Motor neuron (in vitro differentiated cells): Measurements from ENCODE around the gene TRUB2. TPM values are rescaled to one million over a fixed set of nuclear protein-coding genes. Genes with fewer than 3 reads are reported as not detected.
"Not testable (repeated sequence)": the region's sequence is repeated elsewhere in the genome, so short reads cannot be mapped to it uniquely, and the experiment has no call there.

Source experiments
- ATAC-seq, 8 experiments: fragments of 200-7000 bp; cut with Tn5 transposase; replicated peaks in 6 of 8; 2 replicates each; pipeline ENCODE4 v1.8.0; 2021; ENCODE audit warnings: mild to moderate bottlenecking in 8 of 8, moderate library complexity in 8 of 8
- H3K27ac ChIP-seq, 2 donors: fragments of 250-450 bp; sonication (Bioruptor Pico); 2 replicates each; pipeline ENCODE4 v1.9.0; 2021; ENCODE audit warnings: antibody characterized with exemption in 2 of 2, mild to moderate bottlenecking in 2 of 2, moderate library complexity in 1 of 2
- H3K4me1 ChIP-seq, 2 donors: fragments of 250-450 bp; sonication (Bioruptor Pico); replicated peaks in 1 of 2; 2 replicates each; pipeline ENCODE4 v1.6.1; 2021; ENCODE audit warnings: antibody characterized with exemption in 2 of 2, mild to moderate bottlenecking in 2 of 2, moderate library complexity in 1 of 2
- H3K4me3 ChIP-seq, 5 donors: fragments of 250-450 bp; sonication (Bioruptor Pico); 2 replicates each; pipeline ENCODE4 v1.9.0; 2021; ENCODE audit warnings: antibody characterized with exemption in 5 of 5, mild to moderate bottlenecking in 5 of 5, moderate library complexity in 4 of 5
- WGBS, 10 experiments: fragments of 450-650 bp; shearing (Covaris generic); methylation state at CpG; one replicate each; pipeline ENCODE4 v1.0.0; 2022; 5-methylcytosine and 5-hydroxymethylcytosine counted together
- in situ Hi-C, 9 experiments: fragments of 400-800 bp; cut with MboI; loops; one replicate each; pipeline ENCODE4 v1.15.0; 2021; ENCODE audit warnings: low sequenced_read_pairs in 9 of 9, low pct_unique_long_range_greater_than_20kb in 2 of 9; ENCODE audit not compliant: unreplicated experiment in 9 of 9
- total RNA-seq, 8 experiments: library from RNA; unstranded; fragments of 300-600 nt; gene quantifications; 2 replicates each; pipeline versions ENCODE4 v1.2.3 to v1.2.4, GENCODE V29; 2022

The TRUB2 gene
- total RNA-seq, 8 experiments from 2014 or later, result 12.2 to 37.4 (median 22.0) TPM

GRCh38 chr9:128338852-128339614, 16.8 kb upstream of the TRUB2 start:
- in situ Hi-C loops, ATAC-seq, H3K27ac ChIP-seq, H3K4me3 ChIP-seq, H3K4me1 ChIP-seq: not testable (repeated sequence)
- WGBS, 10 experiments, result 60 to 100% (median 81%) methylated on average over 1 to 12 of the region's 15 CpGs; no CpG with 5 or more reads in 2 of the 10 experiments

DNA sequence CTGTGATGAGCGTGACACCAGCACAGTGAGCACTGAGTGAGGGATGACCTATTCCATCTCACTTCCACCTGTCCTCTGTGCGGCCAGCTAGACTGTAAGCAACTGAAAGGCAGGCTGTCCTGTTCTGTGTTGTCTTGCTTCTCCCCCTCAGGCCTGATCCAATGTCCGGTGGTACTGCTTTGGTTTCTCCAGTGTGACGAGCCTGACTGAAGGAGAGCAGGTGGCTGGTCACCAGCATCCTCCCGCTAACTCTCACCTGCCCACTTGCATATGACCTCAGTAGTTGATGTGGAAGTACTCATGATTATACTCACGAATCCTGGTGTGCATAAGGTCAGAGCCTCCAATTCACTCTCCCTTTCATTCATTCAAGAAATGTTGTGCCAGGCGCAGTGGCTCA, 15.7 kb upstream of the TRUB2 start:
- WGBS, 10 experiments, result 87 to 100% (median 94%) methylated on average over 2 to 4 of the region's 7 CpGs; no CpG with 5 or more reads in 4 of the 10 experiments
- ATAC-seq, result no peak
- Histone ChIP-seq H3K4me1 (peaks cover 0 to 5% of the 10 kb centered on the region in 2 donors), H3K4me3 (no peak overlapping the region), H3K27ac (no peak overlapping the region)
- in situ Hi-C loops, result no loop called here

- ATAC-seq, result no peak
- in situ Hi-C loops, result no loop called here
- Histone ChIP-seq H3K4me3 (no peak overlapping the region), H3K4me1 (no peaks in the 10 kb centered on the region), H3K27ac (no peak overlapping the region)
- WGBS, 10 experiments, result 95 to 100% methylated on average over 1 to 2 of the region's 2 CpGs; no CpG with 5 or more reads in 8 of the 10 experiments
These were observed 13.7 kb upstream of the TRUB2 start for GRCh38 chr9:128335914-128336313.

- whole genome bisulfite sequencing, 10 experiments, result 0 to 100% (median 88%) methylated on average over 1 of the region's 7 CpGs; no CpG with 5 or more reads in 3 of the 10 experiments
These were observed 12.9 kb upstream of the TRUB2 start for GRCh38 chr9:128335161-128335560.

DNA sequence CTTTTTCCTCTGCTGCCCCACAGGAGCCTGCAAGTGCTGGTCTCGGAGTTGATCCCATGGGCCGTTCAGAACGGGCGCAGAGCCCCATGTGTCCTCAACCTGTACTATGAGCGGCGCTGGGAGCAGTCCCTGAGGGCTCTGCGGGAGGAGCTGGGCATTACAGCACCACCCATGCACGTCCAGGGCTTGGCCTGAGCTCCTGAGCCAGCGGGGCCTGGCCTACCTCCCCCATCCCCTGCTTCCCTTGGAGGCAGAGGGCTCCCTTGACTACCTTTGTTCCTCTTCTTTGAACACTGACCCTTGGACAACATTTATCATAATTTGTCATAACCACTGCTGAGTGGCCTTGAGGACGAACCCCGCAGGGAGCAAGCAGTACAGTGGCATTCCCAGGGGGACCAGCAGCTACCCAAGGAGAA, 11.2 kb upstream of the TRUB2 start:
- Histone ChIP-seq H3K4me1 (no peaks in the 10 kb centered on the region), H3K27ac (no peak overlapping the region), H3K4me3 (no peak overlapping the region)
- 40 to 100% (median 95%) methylated on average over 1 to 8 of the region's 11 CpGs; no CpG with 5 or more reads in 4 of the 10 experiments for WGBS, 10 experiments
- in situ Hi-C loops, result no loop called here
- ATAC-seq, result peak in 5 of 8 experiments; percentile 7 to 32 (median 29)

More at GRCh38 chr9:128335161-128335560, 12.9 kb upstream of the TRUB2 start:
- H3K27ac ChIP-seq, result no peak overlapping the region
- no peak overlapping the region for H3K4me3 ChIP-seq
- in situ Hi-C loops, result no loop called here
- H3K4me1 ChIP-seq, result no peaks in the 10 kb centered on the region
- ATAC-seq, result no peak

DNA sequence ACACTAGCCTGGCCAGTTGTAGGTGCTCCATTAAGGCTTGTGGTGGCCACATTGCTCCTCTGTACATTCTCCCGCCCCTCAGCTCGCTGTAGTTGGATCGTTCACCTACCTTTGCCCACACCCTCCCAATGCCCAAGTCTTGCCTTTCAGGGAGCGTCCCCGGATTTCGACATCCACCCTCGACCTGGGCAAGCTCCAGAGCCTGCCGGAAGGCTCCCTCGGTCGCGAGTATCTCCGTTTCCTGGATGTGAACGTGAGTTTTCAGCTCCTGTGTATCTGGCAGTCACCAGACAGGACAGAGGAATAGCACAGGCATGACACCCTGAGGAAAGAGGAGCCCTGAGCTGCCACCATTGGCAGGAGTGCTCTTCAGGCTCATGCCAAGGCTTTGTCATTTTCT, 3.4 kb upstream of the TRUB2 start:
- Histone ChIP-seq H3K4me3 (no peak overlapping the region), H3K4me1 (peaks cover 9 to 10% of the 10 kb centered on the region in 2 donors), H3K27ac (no peak overlapping the region)
- in situ Hi-C loops, result no loop called here
- no peak for ATAC-seq
- 76 to 100% (median 87%) methylated on average over 1 to 13 of the region's 13 CpGs; no CpG with 5 or more reads in 4 of the 10 experiments for WGBS, 10 experiments

- Histone ChIP-seq H3K4me1 (peaks cover 9 to 10% of the 10 kb centered on the region in 2 donors), H3K4me3 (no peak overlapping the region), H3K27ac (no peak overlapping the region)
- 100% methylated on average over 1 of the region's 1 CpG; no CpG with 5 or more reads in 8 of the 10 experiments for WGBS, 10 experiments
- in situ Hi-C loops, result no loop called here
- no peak for ATAC-seq
These were observed 2.2 kb upstream of the TRUB2 start for GRCh38 chr9:128324401-128324800.

GRCh38 chr9:128323791-128324190, 1.5 kb upstream of the TRUB2 start:
- Histone ChIP-seq H3K27ac (peak overlapping the region in 1 of 2 donors; percentile 98), H3K4me3 (peak overlapping the region; percentile 48 to 88 (median 76)), H3K4me1 (peaks cover 9 to 10% of the 10 kb centered on the region in 2 donors)
- ATAC-seq, result no peak
- in situ Hi-C loops, result no loop called here
- 60 to 100% (median 82%) methylated on average over 1 to 12 of the region's 12 CpGs; no CpG with 5 or more reads in 4 of the 10 experiments for WGBS, 10 experiments

DNA sequence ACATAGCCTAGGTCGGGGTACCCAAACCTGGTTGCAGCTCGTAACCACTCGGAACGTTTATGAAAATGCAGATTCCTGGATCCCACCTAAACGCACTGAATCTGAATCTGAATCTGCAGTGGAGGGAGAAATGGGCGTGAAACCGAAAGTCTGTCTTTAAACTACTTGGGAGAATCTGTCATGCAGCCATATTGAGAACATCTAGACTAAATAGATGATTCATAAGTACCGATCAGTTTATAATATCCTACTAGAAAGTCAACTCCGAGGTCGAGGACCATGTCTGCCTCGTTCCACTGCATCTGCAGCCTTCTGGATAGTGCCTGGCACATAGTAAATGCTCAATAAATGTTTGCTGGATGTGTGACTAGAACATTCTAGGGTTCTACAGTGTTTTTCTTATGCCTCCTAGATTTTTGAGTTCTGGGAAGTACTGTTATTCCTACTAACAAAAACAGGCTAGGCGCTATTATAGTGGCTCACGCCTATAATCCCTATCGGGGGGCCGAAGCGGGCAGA, 1.0 kb upstream of the TRUB2 start:
- Histone ChIP-seq H3K4me3 (peak overlapping the region; percentile 48 to 88 (median 76)), H3K27ac (peak overlapping the region; percentile 98), H3K4me1 (peaks cover 9 to 10% of the 10 kb centered on the region in 2 donors)
- in situ Hi-C loops, result no loop called here
- 0 to 89% (median 23%) methylated on average over 1 to 12 of the region's 16 CpGs; no CpG with 5 or more reads in 2 of the 10 experiments for WGBS, 10 experiments
- peak in 2 of 8 experiments; percentile 15 to 19 for ATAC-seq

DNA sequence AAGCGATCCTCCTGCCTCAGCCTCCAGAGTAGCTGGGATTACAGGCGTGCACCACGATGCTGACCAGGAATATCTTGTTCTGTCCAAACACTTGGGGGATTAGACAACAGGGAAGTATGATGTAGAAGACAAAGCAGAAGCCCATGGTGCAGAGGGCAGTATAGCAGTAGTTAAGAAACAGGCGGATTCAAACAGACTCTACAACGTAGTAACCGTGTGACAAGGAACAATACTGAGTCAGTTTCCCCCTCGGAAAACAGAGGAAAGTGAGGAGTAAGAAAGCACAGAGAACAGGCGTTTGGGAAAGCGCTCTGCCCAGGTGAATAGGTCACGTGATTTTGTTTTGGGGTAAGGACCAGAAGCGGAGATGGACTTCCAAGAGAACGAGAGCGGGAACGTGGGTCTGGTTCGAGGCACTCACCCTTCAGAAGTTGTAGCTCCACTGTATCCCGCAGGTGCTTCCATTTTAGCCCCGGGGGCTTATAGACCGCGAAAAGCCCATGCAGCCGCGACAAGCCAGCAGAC, 306 bp downstream of the TRUB2 start:
- in situ Hi-C loops, result no loop called here
- peaks cover 9 to 10% of the 10 kb centered on the region in 2 donors for H3K4me1 ChIP-seq
- H3K4me3 ChIP-seq, result peak overlapping the region; percentile 48 to 88 (median 76)
- 0 to 6% (median 0%) methylated on average over 1 to 9 of the region's 21 CpGs for WGBS, 10 experiments
- peak in 5 of 8 experiments; percentile 3 to 11 (median 8) for ATAC-seq
- H3K27ac ChIP-seq, result peak overlapping the region; percentile 98

DNA sequence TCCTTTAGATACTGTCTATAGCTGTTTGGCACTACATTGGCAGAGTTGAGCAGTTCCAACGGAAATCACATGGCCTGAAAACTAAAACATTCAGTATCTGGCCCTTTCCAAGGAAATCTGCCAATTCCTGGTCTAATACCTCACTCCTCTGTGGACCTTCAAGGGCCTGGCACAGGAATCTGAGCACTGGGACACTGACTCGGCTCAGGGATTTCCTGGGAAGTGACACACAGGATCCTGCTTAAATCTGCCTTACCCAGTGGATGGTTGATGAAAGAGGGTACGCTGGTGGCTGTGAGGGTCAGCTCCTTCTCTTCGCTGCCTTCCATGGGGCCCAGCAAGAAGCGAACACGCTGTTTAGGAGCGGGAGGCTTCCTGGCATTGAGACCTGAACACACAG, 904 bp downstream of the TRUB2 start:
- Histone ChIP-seq H3K4me1 (peaks cover 9 to 10% of the 10 kb centered on the region in 2 donors), H3K27ac (peak overlapping the region in 1 of 2 donors; percentile 98), H3K4me3 (peak overlapping the region; percentile 48 to 88 (median 76))
- ATAC-seq, result no peak
- in situ Hi-C loops, result no loop called here
- WGBS, 10 experiments, result 40 to 89% (median 81%) methylated on average over 1 to 7 of the region's 7 CpGs; no CpG with 5 or more reads in 1 of the 10 experiments

GRCh38 chr9:128317629-128318028, 4.6 kb downstream of the TRUB2 start:
- Histone ChIP-seq H3K27ac (no peak overlapping the region), H3K4me1 (peaks cover 4 to 15% of the 10 kb centered on the region in 2 donors), H3K4me3 (no peak overlapping the region)
- in situ Hi-C loops, result no loop called here
- no peak for ATAC-seq
- WGBS, 10 experiments, result 100% methylated on average over 1 of the region's 2 CpGs; no CpG with 5 or more reads in 8 of the 10 experiments

DNA sequence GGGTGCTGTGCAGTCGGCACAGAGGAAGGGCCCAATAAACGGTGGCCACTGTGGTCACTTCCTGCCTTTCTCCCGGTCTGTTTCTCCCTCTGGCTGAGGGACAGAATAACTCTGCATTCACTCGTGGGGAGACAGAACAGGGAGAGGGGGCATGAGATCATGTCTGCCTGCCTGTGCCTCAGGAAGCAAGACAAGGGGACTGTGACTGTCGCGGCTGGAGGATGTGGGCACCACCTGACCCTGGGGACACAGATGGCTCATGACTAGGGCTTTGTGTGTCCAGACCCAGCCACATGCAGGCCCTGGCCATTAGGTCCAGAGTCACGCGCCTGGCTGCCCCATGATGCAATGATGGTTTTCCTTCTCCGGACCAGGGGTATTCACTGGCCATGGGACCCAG, 5.8 kb downstream of the TRUB2 start:
- Histone ChIP-seq H3K4me1 (peaks cover 1 to 13% of the 10 kb centered on the region in 2 donors), H3K4me3 (no peak overlapping the region), H3K27ac (no peak overlapping the region)
- peak in 1 of 8 experiments; percentile 31 for ATAC-seq
- 19 to 100% (median 100%) methylated on average over 1 to 3 of the region's 9 CpGs; no CpG with 5 or more reads in 7 of the 10 experiments for WGBS, 10 experiments
- in situ Hi-C loops, result no loop called here
